Measurements from ENCODE around the gene INCENP. TPM values are rescaled to one million over a fixed set of nuclear protein-coding genes. Genes with fewer than 3 reads are reported as not detected.

Gene INCENP
- polyA plus RNA-seq, 1 of the 3 experiments (the other 2 are of a cell fraction): 20.1 TPM

GRCh38 chr11:62127426-62127825 lies 3.6 kb downstream of the INCENP start:
- Histone ChIP-seq H3K4me3 (ENCODE audit: low read depth in 2 of 2, low read length in 1 of 2) (no peak overlapping the region), H3K9ac (no peak overlapping the region), H3K4me2 (no peak overlapping the region), H3K27me3 (ENCODE audit: insufficient read depth) (no peaks in the 10 kb centered on the region), H3K27ac (ENCODE audit: low read depth in 2 of 2, low read length in 1 of 2) (no peak overlapping the region), H3K4me1 (ENCODE audit: control insufficient read depth in 1 of 2, insufficient read depth in 2 of 2, low read depth in 1 of 2, low read length in 1 of 2) (peaks cover 8 to 13% of the 10 kb centered on the region in 2 experiments; a peak in 2 of 4 replicates), H3F3A (replicated peaks; ENCODE audit: insufficient read depth) (no peaks in the 10 kb centered on the region), H3K9me3 (no peaks in the 10 kb centered on the region), H3K79me2 (ENCODE audit: insufficient read depth) (peaks cover 86% of the 10 kb centered on the region), H3K9me2 (no peaks in the 10 kb centered on the region), H3K36me3 (replicated peaks in 1 of 2; ENCODE audit: control insufficient read depth in 1 of 2, insufficient read depth in 2 of 2, low read length in 1 of 2) (peaks cover 14 to 35% of the 10 kb centered on the region in 2 experiments), H2AFZ (ENCODE audit: low read depth) (no peak overlapping the region), H4K20me1 (ENCODE audit: insufficient read depth) (peaks cover 31% of the 10 kb centered on the region; the same call in 1 of the 2 replicates)
- DNase-seq: no peak
- 100% methylated on average over 1 of the region's 1 CpG for WGBS (ENCODE audit: low lambda C conversion rate)
- ChIA-PET POLR2A (no interaction called here), CTCF (interaction anchor here (0.9 to 1.6 kb wide), 2 partner anchors 20 to 229 kb away, joined by 3 to 9 read pairs; no protein-coding TSS in a partner anchor)
- no peak for TF ChIP-seq TAF1 (IDR thresholded peaks at IDR 0.05; ENCODE audit: borderline replicate concordance, low read depth, low read length)
- no peak for TF ChIP-seq MAX (IDR thresholded peaks at IDR 0.05; ENCODE audit: low read depth)
- TF ChIP-seq MEF2A (IDR thresholded peaks at IDR 0.05; ENCODE audit: borderline replicate concordance, low read depth): no peak
- TF ChIP-seq NFIC (IDR thresholded peaks at IDR 0.05; ENCODE audit: borderline replicate concordance): no peak
- no peak for TF ChIP-seq SMC3 (IDR thresholded peaks at IDR 0.05; ENCODE audit: low read depth, low read length)
- no peak for TF ChIP-seq EZH2phosphoT487 (IDR thresholded peaks at IDR 0.05; ENCODE audit: borderline replicate concordance, low read depth)
- TF ChIP-seq RFX5 (IDR thresholded peaks at IDR 0.05; ENCODE audit: low read length): no peak
- no peak for TF ChIP-seq IRF3 (IDR thresholded peaks at IDR 0.05; ENCODE audit: low read depth, low read length)
- TF ChIP-seq CTCF (IDR thresholded peaks at IDR 0.05): no peak
- TF ChIP-seq EP300 (IDR thresholded peaks at IDR 0.05; ENCODE audit: borderline replicate concordance in 1 of 2, low read depth in 1 of 2, low read length in 1 of 2): no peak

GRCh38 chr11:62127941-62128770 lies 4.3 kb downstream of the INCENP start:
- Histone ChIP-seq H3K4me2 (no peak overlapping the region), H3K79me2 (ENCODE audit: insufficient read depth) (peaks cover 93% of the 10 kb centered on the region), H3K4me1 (ENCODE audit: control insufficient read depth in 1 of 2, insufficient read depth in 2 of 2, low read depth in 1 of 2, low read length in 1 of 2) (peaks cover 8 to 13% of the 10 kb centered on the region in 2 experiments; a peak in 2 of 4 replicates), H3K36me3 (replicated peaks in 1 of 2; ENCODE audit: control insufficient read depth in 1 of 2, insufficient read depth in 2 of 2, low read length in 1 of 2) (peaks cover 14 to 38% of the 10 kb centered on the region in 2 experiments), H3K9me3 (no peaks in the 10 kb centered on the region), H2AFZ (ENCODE audit: low read depth) (no peak overlapping the region), H3K9me2 (no peaks in the 10 kb centered on the region), H3K4me3 (ENCODE audit: low read depth in 2 of 2, low read length in 1 of 2) (no peak overlapping the region), H3F3A (replicated peaks; ENCODE audit: insufficient read depth) (no peaks in the 10 kb centered on the region), H4K20me1 (ENCODE audit: insufficient read depth) (peaks cover 36% of the 10 kb centered on the region; the same call in 1 of the 2 replicates), H3K27ac (ENCODE audit: low read depth in 2 of 2, low read length in 1 of 2) (no peak overlapping the region), H3K9ac (no peak overlapping the region), H3K27me3 (ENCODE audit: insufficient read depth) (no peaks in the 10 kb centered on the region)
- ChIA-PET CTCF (interaction anchor here (0.9 to 3.8 kb wide), 2 partner anchors 20 to 230 kb away, joined by 3 to 19 read pairs; no protein-coding TSS in a partner anchor), POLR2A (no interaction called here)
- DNase-seq: no peak
- 89% methylated on average over 7 of the region's 16 CpGs for WGBS (ENCODE audit: low lambda C conversion rate)
- TF ChIP-seq JUND (IDR thresholded peaks at IDR 0.05): no peak
- no peak for TF ChIP-seq FOXJ3 (CRISPR knock-in tag; IDR thresholded peaks at IDR 0.05)
- no peak for TF ChIP-seq EZH2phosphoT487 (IDR thresholded peaks at IDR 0.05; ENCODE audit: borderline replicate concordance, low read depth)
- TF ChIP-seq ZBTB33 (IDR thresholded peaks at IDR 0.05; ENCODE audit: borderline replicate concordance, low read depth): no peak
- no peak for TF ChIP-seq GATA2 (CRISPR knock-in tag; IDR thresholded peaks at IDR 0.05)
- no peak for TF ChIP-seq RXRA (IDR thresholded peaks at IDR 0.05; ENCODE audit: borderline replicate concordance, low read depth)
- TF ChIP-seq YY1 (IDR thresholded peaks at IDR 0.05; ENCODE audit: low read depth): no peak
- TF ChIP-seq NFIC (IDR thresholded peaks at IDR 0.05; ENCODE audit: borderline replicate concordance): no peak
- no peak for TF ChIP-seq RCOR1 (IDR thresholded peaks at IDR 0.05; ENCODE audit: low read length)
- no peak for TF ChIP-seq TAF1 (IDR thresholded peaks at IDR 0.05; ENCODE audit: borderline replicate concordance, low read depth, low read length)
- no peak for TF ChIP-seq TEAD4 (IDR thresholded peaks at IDR 0.05; ENCODE audit: borderline replicate concordance, insufficient read depth)

Measured in SK-N-SH (cell line).